HEK293 (cell line): ENCODE data around the gene FAM221A.
A peak's percentile ranks its signal among the peaks of the same experiment; 100 is the strongest.

Experiments
- CTCF ChIA-PET: fragments of 350-600 bp; formaldehyde crosslinking; extraction: SDS; loops from one replicate; lab custom pipeline; 2021; ENCODE audit warnings: antibody characterized with exemption; lab: Yijun Ruan, JAX
- POLR2A ChIA-PET: fragments of 300-600 bp; formaldehyde crosslinking; extraction: SDS; loops from one replicate; lab custom pipeline; 2020; ENCODE audit warnings: antibody characterized with exemption, inconsistent platforms; lab: Yijun Ruan, JAX
- H3K27ac ChIP-seq: fragments of 200-500 bp; sonication (Bioruptor generic); 2 replicates; pipeline ENCODE4 v1.5.1; 2014; ENCODE audit warnings: low read depth, low read length, control low read depth, inconsistent platforms; ENCODE audit errors: extremely low read depth
- H3K36me3 ChIP-seq, 2 experiments: fragments of 200-500 bp in 1 of 2; sonication (Bioruptor generic) in 1 of 2; 1 replicate in 1 of 2; 2 replicates in 1 of 2; pipeline ENCODE4 v1.5.1; 2014 to 2017; ENCODE audit warnings: inconsistent platforms in 2 of 2, low read length in 2 of 2; ENCODE audit not compliant: control insufficient read depth in 2 of 2, insufficient read depth in 1 of 2
- H3K4me1 ChIP-seq: fragments of 200-500 bp; sonication (Bioruptor generic); 2 replicates; pipeline ENCODE4 v1.5.1; 2014; ENCODE audit warnings: mild to moderate bottlenecking, low read length, inconsistent platforms; ENCODE audit not compliant: control insufficient read depth, insufficient read depth
- H3K4me3 ChIP-seq: 2 replicates; pipeline ENCODE4 v1.5.1; 2011; ENCODE audit warnings: low read depth, mild to moderate bottlenecking, control low read depth, low read length, moderate library complexity
- H3K9me3 ChIP-seq: fragments of 200-500 bp; sonication (Bioruptor generic); 2 replicates; pipeline ENCODE4 v1.5.1; 2014; ENCODE audit warnings: low read depth, low read length, inconsistent platforms; ENCODE audit not compliant: control insufficient read depth, insufficient read depth
- INSM2 ChIP-seq: fragments of 450-650 bp; formaldehyde crosslinking; IDR thresholded peaks from 2 replicates; pipeline ENCODE4 v1.5.1; 2016; ENCODE audit warnings: missing biosample characterization, missing genetic modification characterization
- KLF10 ChIP-seq: fragments of 450-650 bp; IDR thresholded peaks from 2 replicates; pipeline ENCODE4 v1.5.1; 2018; ENCODE audit warnings: missing biosample characterization, mild to moderate bottlenecking, missing genetic modification characterization
- ZBTB20 ChIP-seq: fragments of 450-650 bp; formaldehyde crosslinking; IDR thresholded peaks from 2 replicates; pipeline ENCODE4 v1.5.1; 2016; ENCODE audit warnings: missing biosample characterization, missing genetic modification characterization
- ZBTB44 ChIP-seq: fragments of 450-650 bp; IDR thresholded peaks from 2 replicates; pipeline ENCODE4 v1.5.1; 2018; ENCODE audit warnings: missing biosample characterization, mild to moderate bottlenecking, missing genetic modification characterization
- ZNF121 ChIP-seq: fragments of 450-650 bp; formaldehyde crosslinking; IDR thresholded peaks from 2 replicates; pipeline ENCODE4 v1.5.1; 2016; ENCODE audit warnings: missing biosample characterization, missing genetic modification characterization
- ZNF133 ChIP-seq: fragments of 450-650 bp; formaldehyde crosslinking; IDR thresholded peaks from 2 replicates; pipeline ENCODE4 v1.5.1; 2016; ENCODE audit warnings: missing biosample characterization, missing genetic modification characterization
- ZNF16 ChIP-seq: fragments of 450-650 bp; formaldehyde crosslinking; IDR thresholded peaks from 2 replicates; pipeline ENCODE4 v1.5.1; 2016; ENCODE audit warnings: low read depth, missing biosample characterization, missing genetic modification characterization
- ZNF2 ChIP-seq: fragments of 450-650 bp; formaldehyde crosslinking; IDR thresholded peaks from 2 replicates; pipeline ENCODE4 v1.5.1; 2016; ENCODE audit warnings: missing biosample characterization, missing genetic modification characterization
- ZNF23 ChIP-seq: fragments of 450-650 bp; formaldehyde crosslinking; IDR thresholded peaks from 2 replicates; pipeline ENCODE4 v1.5.1; 2016; ENCODE audit warnings: missing biosample characterization, missing genetic modification characterization, borderline replicate concordance
- ZNF311 ChIP-seq: fragments of 450-650 bp; formaldehyde crosslinking; IDR thresholded peaks from 2 replicates; pipeline ENCODE4 v1.5.1; 2017; ENCODE audit warnings: missing biosample characterization, missing genetic modification characterization, borderline replicate concordance
- ZNF350 ChIP-seq: fragments of 450-650 bp; formaldehyde crosslinking; IDR thresholded peaks from 2 replicates; pipeline ENCODE4 v1.5.0; 2017; ENCODE audit warnings: missing biosample characterization, mild to moderate bottlenecking, missing genetic modification characterization
- ZNF391 ChIP-seq: fragments of 450-650 bp; formaldehyde crosslinking; IDR thresholded peaks from 2 replicates; pipeline ENCODE4 v1.5.1; 2016; ENCODE audit warnings: low read depth, missing biosample characterization, missing genetic modification characterization, borderline replicate concordance
- ZNF416 ChIP-seq: fragments of 450-650 bp; formaldehyde crosslinking; IDR thresholded peaks from 2 replicates; pipeline ENCODE4 v1.5.1; 2016; ENCODE audit warnings: missing biosample characterization, missing genetic modification characterization
- ZNF549 ChIP-seq: fragments of 450-650 bp; IDR thresholded peaks from 2 replicates; pipeline ENCODE4 v1.5.1; 2018; ENCODE audit warnings: missing biosample characterization, missing genetic modification characterization, mild to moderate bottlenecking, inconsistent platforms, moderate library complexity
- ZNF596 ChIP-seq: fragments of 450-650 bp; IDR thresholded peaks from 2 replicates; pipeline ENCODE4 v1.5.0; 2018; ENCODE audit warnings: missing biosample characterization, mild to moderate bottlenecking, missing genetic modification characterization, moderate library complexity
- ZNF658 ChIP-seq: fragments of 450-650 bp; formaldehyde crosslinking; IDR thresholded peaks from 2 replicates; pipeline ENCODE4; 2016; ENCODE audit warnings: missing biosample characterization, missing genetic modification characterization
- ZNF768 ChIP-seq: fragments of 450-650 bp; formaldehyde crosslinking; IDR thresholded peaks from 2 replicates; pipeline ENCODE4 v1.5.1; 2018; ENCODE audit warnings: missing biosample characterization, mild to moderate bottlenecking, missing genetic modification characterization
- TF ChIP-seq, protein P1 (sequence below): IDR thresholded peaks from 2 replicates; pipeline ENCODE4 v1.6.1; 2011; ENCODE audit warnings: mild to moderate bottlenecking, low read depth, low read length, borderline replicate concordance

The FAM221A gene

DNA sequence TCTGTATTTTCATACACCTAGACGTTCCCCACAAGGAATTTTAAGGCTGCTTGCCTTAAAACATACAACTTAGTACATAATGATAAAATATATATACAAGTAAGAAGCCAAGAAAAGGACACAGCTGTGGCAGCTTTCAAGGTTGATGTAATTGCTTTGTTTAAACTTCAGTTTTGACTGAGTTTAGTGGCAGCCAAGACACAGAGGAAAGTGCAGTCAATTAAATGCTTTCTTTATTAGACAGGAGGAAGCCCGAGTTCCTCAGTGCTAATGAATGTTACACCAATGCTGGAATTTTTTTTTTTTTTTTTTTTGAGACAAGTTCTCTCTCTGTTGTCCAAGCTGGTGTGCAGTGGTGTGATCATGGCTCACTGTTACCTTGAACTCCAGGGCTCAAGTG is 18.8 kb downstream of the FAM221A start:
- peaks cover 26 to 43% of the 10 kb centered on the region in 2 experiments for H3K36me3 ChIP-seq
- H3K4me1 ChIP-seq, result no peaks in the 10 kb centered on the region
- CTCF ChIA-PET, result interaction anchor here (0.8 to 5.5 kb wide), 7 partner anchors 12 to 128 kb away, joined by 3 to 67 read pairs (median 3); partner anchors contain the start of gene STK31
- H3K9me3 ChIP-seq, result no peaks in the 10 kb centered on the region
- TF ChIP-seq ZNF311 (tag by site-specific recombination) (no peak), ZBTB20 (tag by site-specific recombination) (no peak), ZNF133 (tag by site-specific recombination) (no peak), ZNF391 (tag by site-specific recombination) (no peak), ZNF23 (tag by site-specific recombination) (no peak), ZNF596 (tag by site-specific recombination) (no peak), ZNF121 (tag by site-specific recombination) (no peak), ZNF768 (tag by site-specific recombination) (no peak), ZNF549 (tag by site-specific recombination) (no peak), ZNF658 (tag by site-specific recombination) (no peak), ZNF416 (tag by site-specific recombination) (no peak), INSM2 (tag by site-specific recombination) (no peak), ZNF16 (tag by site-specific recombination) (no peak)
- TF ChIP-seq, protein P1, sequence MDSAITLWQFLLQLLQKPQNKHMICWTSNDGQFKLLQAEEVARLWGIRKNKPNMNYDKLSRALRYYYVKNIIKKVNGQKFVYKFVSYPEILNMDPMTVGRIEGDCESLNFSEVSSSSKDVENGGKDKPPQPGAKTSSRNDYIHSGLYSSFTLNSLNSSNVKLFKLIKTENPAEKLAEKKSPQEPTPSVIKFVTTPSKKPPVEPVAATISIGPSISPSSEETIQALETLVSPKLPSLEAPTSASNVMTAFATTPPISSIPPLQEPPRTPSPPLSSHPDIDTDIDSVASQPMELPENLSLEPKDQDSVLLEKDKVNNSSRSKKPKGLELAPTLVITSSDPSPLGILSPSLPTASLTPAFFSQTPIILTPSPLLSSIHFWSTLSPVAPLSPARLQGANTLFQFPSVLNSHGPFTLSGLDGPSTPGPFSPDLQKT, result no peak
- TF ChIP-seq, all 188 proteins: peak for 0
- Histone ChIP-seq H3K27ac (no peak overlapping the region), H3K4me3 (no peak overlapping the region)
- POLR2A ChIA-PET, result interaction anchor here (0.6 kb wide), 1 partner anchor 112 kb away, joined by 4 read pairs; no protein-coding TSS in a partner anchor

DNA sequence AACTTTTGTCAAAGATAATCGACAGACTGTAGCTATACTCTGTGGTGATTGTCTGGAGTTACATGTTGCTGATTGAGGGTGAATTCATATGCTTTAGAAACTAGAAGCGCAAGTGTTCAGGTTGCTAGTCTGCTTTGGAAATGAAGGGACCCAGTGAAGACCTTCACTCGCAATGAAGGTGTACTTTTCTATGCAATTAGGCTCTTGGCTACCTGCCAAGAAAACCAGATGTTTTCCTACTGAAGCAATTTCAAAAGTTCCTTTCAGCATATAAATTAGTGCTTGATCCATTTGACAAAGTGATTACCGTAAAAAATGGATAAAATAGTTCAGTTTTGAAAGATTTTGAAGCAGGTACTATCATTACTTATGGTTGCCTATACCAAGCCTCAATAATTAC is 20.0 kb downstream of the FAM221A start:
- no peaks in the 10 kb centered on the region for H3K9me3 ChIP-seq
- H3K36me3 ChIP-seq, result peaks cover 32 to 40% of the 10 kb centered on the region in 2 experiments
- ChIA-PET POLR2A (no interaction called here), CTCF (interaction anchor here (3.5 to 5.5 kb wide), 2 partner anchors 11 to 129 kb away, joined by 14 to 67 read pairs; partner anchors contain the start of gene STK31)
- H3K4me3 ChIP-seq, result no peak overlapping the region
- no peaks in the 10 kb centered on the region for H3K4me1 ChIP-seq
- no peak for TF ChIP-seq ZNF2 (tag by site-specific recombination)
- 0 out of 2 replicates have a peak, but pooled peaks have one; percentile 46 for TF ChIP-seq ZNF350 (tag by site-specific recombination)
- 0 out of 2 replicates have a peak, but pooled peaks have one; percentile 18 for TF ChIP-seq KLF10 (tag by site-specific recombination)
- 0 out of 2 replicates have a peak, but pooled peaks have one; percentile 46 for TF ChIP-seq ZBTB44
- H3K27ac ChIP-seq, result no peak overlapping the region
